ENCODE data around the gene LOX.

The LOX gene

DNA sequence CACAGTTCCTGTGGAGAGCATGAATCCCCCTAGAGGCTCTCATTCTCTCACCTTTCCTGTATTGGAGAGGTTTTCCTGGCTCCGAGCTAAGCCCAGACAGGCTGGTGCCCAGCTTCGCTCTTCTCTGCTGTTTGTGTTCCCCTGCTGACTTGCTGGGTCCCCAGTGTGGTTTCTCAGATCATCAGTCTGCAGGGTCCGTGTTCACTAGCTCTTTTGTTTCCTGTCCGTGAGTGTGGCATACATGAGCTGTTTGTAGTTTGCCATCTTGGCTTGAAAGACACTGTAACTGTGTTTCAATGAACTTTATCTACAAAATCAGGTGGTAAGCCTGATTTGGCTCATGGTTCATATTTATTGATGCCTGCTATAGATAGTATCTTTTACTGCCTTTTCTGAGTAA is 23.8 kb downstream of the LOX start:
- DNase-seq (ENCODE audit: low read depth in 3 of 3, low spot score in 1 of 3), result no peak

GRCh38 chr5:122053181-122054109 is 24.6 kb downstream of the LOX start:
- no peak for DNase-seq (ENCODE audit: low read depth in 3 of 3, low spot score in 1 of 3)

DNA sequence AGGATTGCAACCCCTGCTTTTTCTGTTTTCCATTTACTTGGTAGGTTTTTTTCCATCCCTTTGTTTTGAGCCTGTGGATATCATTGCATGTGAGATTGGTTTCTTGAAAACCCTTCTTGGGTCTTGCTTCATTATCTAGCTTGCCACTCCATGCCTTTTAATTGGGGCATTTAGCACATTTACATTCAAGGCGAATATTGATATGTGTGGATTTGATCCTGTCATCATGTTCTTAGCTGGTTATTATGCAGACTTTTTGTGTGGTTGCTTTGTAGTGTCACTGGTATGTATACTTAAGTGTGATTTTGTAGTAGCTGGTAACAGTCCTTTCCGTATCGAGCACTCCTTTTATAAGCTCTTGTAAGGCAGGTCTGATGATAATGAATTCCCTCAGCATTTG is 26.5 kb downstream of the LOX start:
- no peak for DNase-seq (ENCODE audit: low read depth in 3 of 3, low spot score in 1 of 3)

DNA sequence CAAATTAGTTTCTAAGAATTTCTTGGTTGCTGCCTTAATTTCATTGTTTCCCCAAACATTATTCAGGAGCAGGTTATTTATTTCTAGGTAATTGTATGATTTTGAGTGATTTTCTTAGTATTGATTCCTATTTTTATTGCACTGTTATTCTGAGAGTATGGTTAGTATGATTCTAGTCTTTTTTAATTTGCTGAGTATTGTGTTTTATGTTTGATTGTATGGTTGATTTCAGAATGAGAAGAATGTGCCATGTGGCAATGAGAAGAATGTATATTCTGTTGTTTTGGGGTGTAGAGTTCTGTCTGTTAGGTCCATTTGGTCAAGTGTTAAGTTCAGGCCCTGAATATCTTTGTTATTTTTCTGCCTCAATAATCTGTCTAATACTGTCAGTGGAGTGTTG is 27.1 kb downstream of the LOX start:
- DNase-seq (ENCODE audit: low read depth in 3 of 3, low spot score in 1 of 3), result no peak

GRCh38 chr5:122040636-122041302 is 37.3 kb downstream of the LOX start:
- DNase-seq (ENCODE audit: low read depth in 3 of 3, low spot score in 1 of 3), result no peak

- no peak for DNase-seq (ENCODE audit: low read depth in 3 of 3, low spot score in 1 of 3)
Measured at GRCh38 chr5:122036326-122036725, 41.7 kb downstream of the LOX start.

DNA sequence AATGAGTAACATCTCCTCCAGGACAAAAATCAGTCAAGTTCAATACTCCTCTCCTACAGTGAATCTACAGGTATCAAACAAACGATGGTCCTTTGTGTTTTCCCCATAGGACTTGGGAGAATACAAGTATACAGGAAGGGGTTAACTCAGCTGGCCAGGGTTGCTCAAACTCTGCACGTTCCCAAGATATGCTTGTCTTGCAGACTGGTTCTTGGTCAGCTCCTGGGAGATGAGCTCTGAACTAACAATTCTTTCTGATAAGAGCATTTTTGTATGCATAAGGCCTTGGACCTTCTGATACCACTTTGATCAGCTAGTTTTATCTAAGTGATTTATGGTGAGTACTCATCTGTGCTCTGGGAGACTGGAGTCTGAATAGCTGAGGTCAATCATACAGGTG is 42.1 kb downstream of the LOX start:
- DNase-seq (ENCODE audit: low read depth in 3 of 3, low spot score in 1 of 3), result no peak

GRCh38 chr5:122031836-122032235 is 46.2 kb downstream of the LOX start:
- no peak for DNase-seq (ENCODE audit: low read depth in 3 of 3, low spot score in 1 of 3)

DNA sequence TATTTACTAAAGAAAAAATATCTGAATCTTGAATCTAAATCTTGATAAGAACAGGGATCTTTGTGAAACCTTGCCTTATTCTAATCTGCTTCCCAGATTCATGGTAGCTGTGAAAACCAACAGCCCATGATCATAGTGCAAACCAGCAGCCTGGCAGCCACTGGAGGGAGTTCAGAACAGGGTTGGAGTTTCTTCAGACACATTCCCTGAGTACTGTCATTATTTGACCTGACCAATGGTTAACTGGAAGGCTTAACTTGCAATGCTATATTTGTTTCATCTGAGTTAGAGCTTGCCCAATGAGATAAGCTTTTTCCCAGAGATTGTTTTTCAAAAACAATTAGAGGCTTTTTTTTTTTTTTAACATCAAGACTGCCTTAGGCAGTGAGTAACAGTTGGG is 47.8 kb downstream of the LOX start:
- no peak for DNase-seq (ENCODE audit: low read depth in 3 of 3, low spot score in 1 of 3)

DNA sequence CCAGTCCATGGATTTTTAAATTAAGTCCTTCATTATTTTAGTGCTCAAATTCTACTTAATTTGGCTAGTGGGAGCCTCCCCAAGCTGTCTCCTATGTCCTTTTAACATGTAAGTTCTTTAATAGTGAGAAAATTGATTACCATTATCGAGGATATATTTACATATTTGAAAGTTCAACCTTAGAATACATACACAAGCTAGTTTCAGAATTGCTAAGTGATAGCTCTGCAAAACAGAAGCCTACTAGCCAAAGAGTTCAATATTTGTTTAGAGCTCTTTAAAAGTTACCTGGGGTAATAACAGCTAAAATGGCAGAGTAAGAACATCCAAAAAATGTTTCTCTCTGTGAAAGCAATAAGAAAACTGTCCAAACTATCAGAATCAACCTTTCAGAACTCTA is 48.2 kb downstream of the LOX start:
- no peak for DNase-seq (ENCODE audit: low read depth in 3 of 3, low spot score in 1 of 3)

GRCh38 chr5:122022966-122023365 is 55.1 kb downstream of the LOX start:
- no peak for DNase-seq (ENCODE audit: low read depth in 3 of 3, low spot score in 1 of 3)

GRCh38 chr5:122019919-122020590 is 58.0 kb downstream of the LOX start:
- no peak for DNase-seq (ENCODE audit: low read depth in 3 of 3, low spot score in 1 of 3)

GRCh38 chr5:122015471-122015870 is 62.6 kb downstream of the LOX start:
- no peak for DNase-seq (ENCODE audit: low read depth in 3 of 3, low spot score in 1 of 3)

- no peak for DNase-seq (ENCODE audit: low read depth in 3 of 3, low spot score in 1 of 3)
Measured at GRCh38 chr5:122014236-122014935, 63.7 kb downstream of the LOX start.
